HEK293 (cell line): Measurements from ENCODE around the gene WWOX.

Experiments used
- CTCF ChIA-PET: fragments of 350-600 bp; formaldehyde crosslinking; extraction: SDS; loops from one replicate; lab custom pipeline; 2021; ENCODE audit warnings: antibody characterized with exemption; lab: Yijun Ruan, JAX
- POLR2A ChIA-PET: fragments of 300-600 bp; formaldehyde crosslinking; extraction: SDS; loops from one replicate; lab custom pipeline; 2020; ENCODE audit warnings: antibody characterized with exemption, inconsistent platforms; lab: Yijun Ruan, JAX
- H3K27ac ChIP-seq: fragments of 200-500 bp; sonication (Bioruptor generic); 2 replicates; pipeline ENCODE4 v1.5.1; 2014; ENCODE audit warnings: low read depth, low read length, control low read depth, inconsistent platforms; ENCODE audit errors: extremely low read depth
- H3K36me3 ChIP-seq, 2 experiments: fragments of 200-500 bp in 1 of 2; sonication (Bioruptor generic) in 1 of 2; 1 replicate in 1 of 2; 2 replicates in 1 of 2; pipeline ENCODE4 v1.5.1; 2014 to 2017; ENCODE audit warnings: inconsistent platforms in 2 of 2, low read length in 2 of 2; ENCODE audit not compliant: control insufficient read depth in 2 of 2, insufficient read depth in 1 of 2
- H3K4me1 ChIP-seq: fragments of 200-500 bp; sonication (Bioruptor generic); 2 replicates; pipeline ENCODE4 v1.5.1; 2014; ENCODE audit warnings: mild to moderate bottlenecking, low read length, inconsistent platforms; ENCODE audit not compliant: control insufficient read depth, insufficient read depth
- H3K4me3 ChIP-seq: 2 replicates; pipeline ENCODE4 v1.5.1; 2011; ENCODE audit warnings: low read depth, mild to moderate bottlenecking, control low read depth, low read length, moderate library complexity
- H3K9me3 ChIP-seq: fragments of 200-500 bp; sonication (Bioruptor generic); 2 replicates; pipeline ENCODE4 v1.5.1; 2014; ENCODE audit warnings: low read depth, low read length, inconsistent platforms; ENCODE audit not compliant: control insufficient read depth, insufficient read depth
- FEZF1 ChIP-seq: fragments of 450-650 bp; formaldehyde crosslinking; IDR thresholded peaks from 2 replicates; pipeline ENCODE4 v1.5.1; 2016; ENCODE audit warnings: missing biosample characterization, missing genetic modification characterization
- GLIS1 ChIP-seq: fragments of 450-650 bp; formaldehyde crosslinking; IDR thresholded peaks from 2 replicates; pipeline ENCODE4 v1.5.1; 2016; ENCODE audit warnings: missing biosample characterization, missing genetic modification characterization
- HIC1 ChIP-seq: fragments of 450-650 bp; formaldehyde crosslinking; IDR thresholded peaks from 2 replicates; pipeline ENCODE4 v1.5.1; 2016; ENCODE audit warnings: missing biosample characterization, missing genetic modification characterization
- MEIS1 ChIP-seq: sonication (generic); formaldehyde crosslinking; IDR thresholded peaks from 2 replicates; pipeline ENCODE4 v1.8.1; 2022; ENCODE audit warnings: missing genetic modification reagents, mild to moderate bottlenecking, borderline replicate concordance
- PRDM1 ChIP-seq: fragments of 450-650 bp; formaldehyde crosslinking; IDR thresholded peaks from 2 replicates; pipeline ENCODE4; 2016; ENCODE audit warnings: missing biosample characterization, missing genetic modification characterization
- PRDM10 ChIP-seq: fragments of 450-650 bp; formaldehyde crosslinking; IDR thresholded peaks from 2 replicates; pipeline ENCODE4 v1.5.1; 2016; ENCODE audit warnings: missing biosample characterization, missing genetic modification characterization
- REST ChIP-seq: fragments of 450-650 bp; formaldehyde crosslinking; IDR thresholded peaks from 2 replicates; pipeline ENCODE4 v1.5.1; 2016; ENCODE audit warnings: missing biosample characterization, missing genetic modification characterization
- SALL2 ChIP-seq: fragments of 450-650 bp; formaldehyde crosslinking; IDR thresholded peaks from 2 replicates; pipeline ENCODE4 v1.5.0; 2017; ENCODE audit warnings: missing biosample characterization, mild to moderate bottlenecking, missing genetic modification characterization, borderline replicate concordance
- SCRT1 ChIP-seq: fragments of 450-650 bp; formaldehyde crosslinking; IDR thresholded peaks from 2 replicates; pipeline ENCODE4 v1.5.1; 2016; ENCODE audit warnings: missing biosample characterization, missing genetic modification characterization, borderline replicate concordance
- ZBTB7A ChIP-seq: fragments of 450-650 bp; formaldehyde crosslinking; IDR thresholded peaks from 2 replicates; pipeline ENCODE4 v1.5.1; 2016; ENCODE audit warnings: low read depth, missing biosample characterization, missing genetic modification characterization
- ZNF121 ChIP-seq: fragments of 450-650 bp; formaldehyde crosslinking; IDR thresholded peaks from 2 replicates; pipeline ENCODE4 v1.5.1; 2016; ENCODE audit warnings: missing biosample characterization, missing genetic modification characterization
- ZNF202 ChIP-seq: fragments of 450-650 bp; formaldehyde crosslinking; IDR thresholded peaks from 2 replicates; pipeline ENCODE4 v1.5.1; 2016; ENCODE audit warnings: missing biosample characterization, missing genetic modification characterization, borderline replicate concordance
- ZNF211 ChIP-seq: fragments of 450-650 bp; formaldehyde crosslinking; IDR thresholded peaks from 2 replicates; pipeline ENCODE4 v1.5.1; 2016; ENCODE audit warnings: low read depth, missing biosample characterization, missing genetic modification characterization
- ZNF23 ChIP-seq: fragments of 450-650 bp; formaldehyde crosslinking; IDR thresholded peaks from 2 replicates; pipeline ENCODE4 v1.5.1; 2016; ENCODE audit warnings: missing biosample characterization, missing genetic modification characterization, borderline replicate concordance
- ZNF239 ChIP-seq: fragments of 450-650 bp; formaldehyde crosslinking; IDR thresholded peaks from 2 replicates; pipeline ENCODE4 v1.5.1; 2016; ENCODE audit warnings: missing biosample characterization, missing genetic modification characterization
- ZNF24 ChIP-seq: fragments of 450-650 bp; formaldehyde crosslinking; IDR thresholded peaks from 2 replicates; pipeline ENCODE4 v1.5.1; 2016; ENCODE audit warnings: missing biosample characterization, missing genetic modification characterization
- ZNF266 ChIP-seq: fragments of 450-650 bp; formaldehyde crosslinking; IDR thresholded peaks from 2 replicates; pipeline ENCODE4 v1.5.1; 2016; ENCODE audit warnings: missing biosample characterization, missing genetic modification characterization, low read depth
- ZNF394 ChIP-seq: fragments of 450-650 bp; formaldehyde crosslinking; IDR thresholded peaks from 2 replicates; pipeline ENCODE4 v1.5.1; 2016; ENCODE audit warnings: missing biosample characterization, missing genetic modification characterization, mild to moderate bottlenecking, moderate library complexity, borderline replicate concordance
- ZNF404 ChIP-seq: fragments of 450-650 bp; formaldehyde crosslinking; IDR thresholded peaks from 2 replicates; pipeline ENCODE4 v1.5.1; 2017; ENCODE audit warnings: missing biosample characterization, missing genetic modification characterization
- ZNF571 ChIP-seq: fragments of 450-650 bp; formaldehyde crosslinking; IDR thresholded peaks from 2 replicates; pipeline ENCODE4 v1.5.0; 2017; ENCODE audit warnings: missing biosample characterization, missing genetic modification characterization
- ZNF654 ChIP-seq: fragments of 450-650 bp; formaldehyde crosslinking; IDR thresholded peaks from 2 replicates; pipeline ENCODE4 v1.5.1; 2016; ENCODE audit warnings: low read depth, missing biosample characterization, missing genetic modification characterization
- ZNF843 ChIP-seq: fragments of 450-650 bp; formaldehyde crosslinking; IDR thresholded peaks from 2 replicates; pipeline ENCODE4 v1.5.1; 2016; ENCODE audit warnings: missing biosample characterization, missing genetic modification characterization

Gene WWOX

GRCh38 chr16:78390508-78391324 lies 291.3 kb downstream of the WWOX start:
- Histone ChIP-seq H3K36me3 (no peaks in the 10 kb centered on the region), H3K4me3 (no peak overlapping the region), H3K4me1 (no peaks in the 10 kb centered on the region), H3K9me3 (no peaks in the 10 kb centered on the region), H3K27ac (no peak overlapping the region)
- CTCF ChIA-PET, result no interaction called here
- POLR2A ChIA-PET, result no interaction called here
- no peak for TF ChIP-seq ZNF202 (tag by site-specific recombination)
- TF ChIP-seq MEIS1 (CRISPR knock-in tag), result no peak
- TF ChIP-seq SCRT1, result no peak
- no peak for TF ChIP-seq REST (tag by site-specific recombination)
- no peak for TF ChIP-seq ZNF266 (tag by site-specific recombination)
- TF ChIP-seq ZBTB7A (tag by site-specific recombination), result no peak
- TF ChIP-seq ZNF404 (tag by site-specific recombination), result no peak
- TF ChIP-seq ZNF121 (tag by site-specific recombination), result no peak
- no peak for TF ChIP-seq ZNF211 (tag by site-specific recombination)
- TF ChIP-seq SALL2 (tag by site-specific recombination), result no peak
- no peak for TF ChIP-seq ZNF654 (tag by site-specific recombination)

- H3K4me3 ChIP-seq, result no peak overlapping the region
- no peak for TF ChIP-seq ZNF571 (tag by site-specific recombination)
- POLR2A ChIA-PET, result no interaction called here
- H3K27ac ChIP-seq, result no peak overlapping the region
- H3K4me1 ChIP-seq, result no peaks in the 10 kb centered on the region
- H3K9me3 ChIP-seq, result no peaks in the 10 kb centered on the region
- CTCF ChIA-PET, result no interaction called here
- H3K36me3 ChIP-seq, result no peaks in the 10 kb centered on the region
Measured at GRCh38 chr16:78392585-78393195, 293.2 kb downstream of the WWOX start.

- H3K4me3 ChIP-seq, result no peak overlapping the region
- H3K4me1 ChIP-seq, result no peaks in the 10 kb centered on the region
- H3K9me3 ChIP-seq, result no peaks in the 10 kb centered on the region
- no peak overlapping the region for H3K27ac ChIP-seq
- POLR2A ChIA-PET, result no interaction called here
- H3K36me3 ChIP-seq, result no peaks in the 10 kb centered on the region
- CTCF ChIA-PET, result no interaction called here
- TF ChIP-seq PRDM10, result no peak
- TF ChIP-seq ZNF394 (tag by site-specific recombination), result no peak
- no peak for TF ChIP-seq ZNF843 (tag by site-specific recombination)
- no peak for TF ChIP-seq PRDM1 (tag by site-specific recombination)
- TF ChIP-seq GLIS1 (tag by site-specific recombination), result no peak
- no peak for TF ChIP-seq ZNF23 (tag by site-specific recombination)
- TF ChIP-seq ZNF239 (tag by site-specific recombination), result no peak
- no peak for TF ChIP-seq FEZF1 (tag by site-specific recombination)
- no peak for TF ChIP-seq ZNF24
- no peak for TF ChIP-seq HIC1
Measured at GRCh38 chr16:78395035-78395434, 295.6 kb downstream of the WWOX start.
